Stimulated activated CD4-positive, alpha-beta T cell treated with anti-CD3 and anti-CD28 coated beads, TNF-alpha, amount 100 ng/mL, for 1 hour (primary cell): Measurements from ENCODE around the gene DTX1.
"Not testable (repeated sequence)": the region's sequence is repeated elsewhere in the genome, so short reads cannot be mapped to it uniquely, and the experiment has no call there.

Experiments used
- DNase-seq, 3 donors: peaks; one replicate each; pipeline ENCODE4 v3.0.0-alpha.2; 2020; ENCODE audit warnings: low read depth in 3 of 3, low spot score in 1 of 3

Gene DTX1

DNA sequence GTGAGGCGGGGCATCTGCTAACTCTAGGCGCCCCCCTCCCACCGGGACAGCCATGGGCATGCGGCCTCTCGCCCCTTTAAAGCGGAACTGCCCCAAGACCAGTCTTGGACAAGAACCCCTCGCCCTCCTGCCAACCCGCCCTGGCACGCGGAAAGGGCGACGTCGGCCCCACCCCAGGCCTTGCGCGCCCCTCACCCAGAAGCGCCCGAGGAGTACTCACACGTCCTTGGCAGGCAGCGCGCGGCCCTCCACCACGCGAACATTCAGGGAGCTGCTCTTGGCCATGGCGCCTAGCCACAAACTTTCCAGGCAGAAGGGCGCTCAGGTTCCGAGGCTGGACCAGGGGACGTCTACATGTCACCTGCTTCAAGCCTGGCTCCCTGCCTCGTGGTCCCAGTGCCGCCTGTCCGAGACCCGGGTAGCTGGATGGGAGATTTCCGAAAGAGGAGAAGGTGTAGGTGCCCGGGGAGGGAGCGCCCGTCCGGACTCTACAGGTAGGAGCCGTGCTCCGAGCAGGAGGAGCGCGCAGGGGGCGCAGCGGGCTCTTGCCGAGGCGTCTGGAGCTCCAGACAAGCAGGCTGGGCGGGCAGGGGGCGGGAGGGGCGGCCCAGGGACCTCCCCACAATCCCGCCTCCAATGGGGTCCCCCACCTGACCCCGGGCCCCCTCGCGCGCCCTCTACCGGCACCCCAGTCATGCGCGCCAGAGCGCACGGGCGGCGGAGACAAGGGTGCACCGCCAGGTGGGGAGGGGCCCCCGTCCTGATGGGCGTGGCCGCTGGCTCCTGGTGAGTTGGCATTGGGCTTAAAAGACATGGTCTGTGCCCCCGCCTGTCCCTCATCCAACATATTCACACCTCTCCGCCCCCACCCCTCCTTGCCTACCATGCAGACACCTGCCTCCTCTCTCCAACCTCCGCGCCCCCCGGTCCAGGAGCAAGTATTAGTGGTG lies 78.9 kb downstream of the DTX1 start, which contains the start of gene RASAL1:
Gene RASAL1 (minus strand): TSS at position 584 of the 950 bp plus-strand sequence. CDS start 299 bp downstream, at position 285.
- peak; percentile 36 to 78 (median 43) for DNase-seq

GRCh38 chr12:113136128-113136989 lies 79.8 kb downstream of the DTX1 start:
- peak in 2 of 3 donors; percentile 21 to 35 for DNase-seq

- DNase-seq: no peak
Measured at GRCh38 chr12:113136990-113137511, 80.5 kb downstream of the DTX1 start.

DNA sequence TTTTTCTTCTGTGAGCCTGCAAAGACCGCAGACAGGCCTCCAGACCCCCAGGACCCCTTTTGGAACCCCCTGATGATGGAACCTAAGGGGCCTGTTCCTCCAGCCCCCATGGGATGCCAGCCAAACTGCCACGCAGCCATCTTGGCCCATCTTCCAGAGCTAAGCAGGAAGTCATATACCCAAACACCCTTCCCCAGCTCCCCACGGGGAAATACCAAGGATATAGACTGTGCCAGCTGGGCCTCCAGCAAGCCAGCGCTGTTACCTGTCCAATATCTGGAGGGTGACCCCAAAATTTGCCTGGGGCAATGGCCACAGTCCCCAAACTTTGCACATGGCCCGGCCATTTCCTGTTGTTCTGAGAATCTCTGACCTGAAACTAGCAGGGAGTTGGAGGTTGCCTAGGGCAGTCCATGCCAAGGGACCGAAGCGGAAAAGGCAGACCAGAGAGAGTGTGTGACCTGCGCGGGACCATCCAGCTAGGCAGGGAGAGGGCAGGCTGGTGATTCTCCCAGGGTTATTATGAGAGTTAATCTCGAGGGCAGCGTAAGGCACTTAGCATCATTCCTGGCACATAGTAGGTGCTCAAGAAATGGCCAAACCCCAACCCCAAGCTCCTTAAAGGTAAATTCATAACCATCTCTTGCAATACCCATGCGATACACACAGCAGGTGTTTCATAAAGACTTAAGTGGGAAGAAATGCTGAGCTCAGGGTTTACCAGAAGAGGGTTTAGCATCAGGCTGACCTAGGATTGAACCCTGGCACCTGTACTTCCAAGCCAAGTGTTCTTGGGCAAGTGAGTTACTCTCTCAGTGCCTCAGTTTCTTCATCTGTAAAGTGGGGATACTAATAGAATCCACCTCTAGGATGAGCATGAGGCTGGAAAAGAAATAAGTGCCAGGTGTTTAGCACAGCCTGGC lies 81.6 kb downstream of the DTX1 start:
- DNase-seq: no peak

- no peak for DNase-seq
Measured at GRCh38 chr12:113138826-113139225, 82.3 kb downstream of the DTX1 start.

DNA sequence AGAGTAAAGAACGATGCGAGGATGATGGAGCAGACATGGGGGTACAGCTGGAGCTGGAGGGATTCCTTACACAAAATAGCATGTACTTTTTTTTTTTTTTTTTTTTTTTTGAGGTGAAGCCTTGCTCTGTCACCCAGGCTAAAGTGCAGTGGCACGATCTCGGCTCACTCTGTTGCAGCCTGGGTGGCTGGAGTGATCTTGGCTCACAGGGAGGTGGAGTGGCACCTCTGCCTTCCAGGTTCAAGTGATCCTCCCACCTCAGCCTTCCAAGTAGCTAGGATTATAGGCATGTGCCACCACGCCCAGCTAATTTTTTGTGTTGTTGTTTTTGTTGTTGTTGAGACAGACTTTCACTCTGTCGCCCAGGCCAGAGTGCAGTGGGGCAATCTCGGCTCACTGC lies 84.2 kb downstream of the DTX1 start:
- DNase-seq: no peak

DNA sequence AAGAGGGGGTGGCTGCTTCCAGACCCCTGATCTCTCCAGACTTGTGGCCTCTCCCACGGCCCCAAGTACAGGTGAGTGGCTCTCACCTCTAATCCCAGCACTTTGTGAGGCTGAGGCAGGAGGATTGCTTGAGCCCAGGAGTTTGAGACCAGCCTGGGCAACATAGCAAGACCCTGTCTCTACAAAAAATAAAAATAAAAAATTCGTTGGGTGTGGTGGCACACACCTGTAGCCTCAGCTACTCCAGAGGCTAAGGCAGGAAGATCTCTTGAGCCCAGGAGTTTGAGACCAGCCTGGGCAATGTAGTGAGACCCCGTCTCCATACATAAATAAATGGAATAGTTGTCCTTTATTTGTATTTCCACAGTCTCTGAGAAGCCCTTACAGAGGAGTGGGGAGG lies 85.2 kb downstream of the DTX1 start:
- not testable (repeated sequence) for DNase-seq

DNA sequence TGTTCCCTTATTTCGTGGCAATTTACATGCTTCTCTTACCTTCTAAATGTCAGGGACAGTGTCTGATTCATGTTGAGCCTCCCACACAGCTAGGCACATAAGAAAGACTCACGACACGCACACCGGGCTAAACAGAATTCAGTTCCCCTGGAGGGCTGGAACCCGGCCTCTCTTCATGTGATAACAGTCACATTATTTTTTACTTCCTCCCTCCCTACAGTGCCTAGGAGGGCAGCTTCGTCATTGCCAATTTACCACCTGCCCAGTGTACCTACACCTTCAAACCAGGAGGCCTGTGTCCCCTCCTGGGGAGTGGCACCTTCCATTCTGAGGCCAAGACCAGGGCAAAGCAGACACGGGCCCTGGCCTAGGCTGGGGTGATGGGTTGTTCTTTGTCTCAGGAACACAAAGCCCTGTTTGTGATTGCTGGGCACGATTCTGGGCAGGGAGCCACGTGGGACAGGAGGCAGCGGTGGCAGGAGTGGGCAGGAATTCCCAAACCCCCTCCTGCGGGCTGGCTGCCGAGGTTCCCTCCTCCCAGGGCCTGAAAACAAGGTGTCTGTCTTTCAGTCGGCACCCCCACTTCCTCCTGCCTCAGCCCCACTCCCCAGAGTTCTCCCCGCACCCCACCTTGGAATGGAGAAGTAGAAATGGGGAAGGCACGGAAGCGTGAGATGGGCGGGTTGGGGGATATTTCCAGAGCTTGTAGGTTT lies 85.8 kb downstream of the DTX1 start:
- DNase-seq: no peak

DNA sequence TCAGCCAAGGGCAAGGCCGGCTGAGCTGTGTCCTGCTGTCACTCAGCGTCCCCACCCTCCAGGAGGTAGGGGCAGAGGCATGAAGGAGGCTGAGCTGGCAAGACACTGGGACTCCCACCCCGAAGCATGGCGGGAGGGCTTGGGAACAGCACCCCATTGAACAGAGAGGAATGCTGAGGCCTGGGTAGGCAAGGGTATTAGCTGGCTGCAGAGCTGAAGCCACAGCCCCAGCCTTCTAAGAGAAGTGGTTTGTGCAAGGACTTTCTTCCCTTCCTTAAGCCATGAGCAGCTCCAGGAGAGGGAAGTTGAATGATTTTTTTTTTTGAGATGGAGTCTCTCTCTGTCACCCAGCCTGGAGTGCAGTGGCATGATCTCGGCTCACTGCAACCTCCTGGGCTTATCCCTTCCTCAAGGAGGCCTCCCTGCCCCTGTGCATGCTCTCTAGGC lies 86.4 kb downstream of the DTX1 start:
- DNase-seq: no peak

DNA sequence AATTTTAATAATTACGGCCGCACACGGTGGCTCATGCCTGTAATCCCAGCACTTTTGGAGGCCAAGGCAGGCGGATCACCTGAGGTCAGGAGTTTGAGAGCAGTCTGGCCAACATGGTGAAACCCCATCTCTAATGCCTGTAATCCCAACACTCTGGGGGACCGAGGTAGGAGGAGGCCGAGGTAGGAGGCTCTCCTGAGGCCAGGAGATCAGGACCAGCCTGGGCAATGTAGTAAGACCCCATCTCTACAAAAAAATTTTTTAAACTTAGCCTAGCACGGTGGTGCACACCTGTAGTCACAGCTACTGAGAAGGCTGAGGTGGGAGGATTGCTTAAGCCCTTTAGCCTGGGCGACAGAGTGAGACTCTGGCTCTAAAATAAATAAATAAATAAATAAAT lies 87.4 kb downstream of the DTX1 start:
- DNase-seq: no peak

DNA sequence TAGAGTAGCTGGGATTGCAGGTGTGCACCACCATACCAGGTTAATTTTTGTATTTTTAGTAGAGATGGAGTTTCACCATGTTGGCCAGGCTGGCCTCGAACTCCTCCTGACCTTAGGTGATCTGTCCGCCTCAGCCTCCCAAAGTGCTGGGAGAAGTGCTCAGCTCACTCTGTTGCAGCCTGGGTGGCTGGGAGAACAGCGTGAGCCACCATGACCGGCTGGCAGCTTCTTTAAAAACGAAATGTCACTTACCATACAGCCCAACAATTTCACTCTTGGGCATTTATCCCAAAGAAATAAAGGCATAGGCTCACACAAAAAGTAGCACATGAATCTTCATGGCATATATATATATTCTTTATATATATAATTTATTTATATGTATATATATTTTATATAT lies 88.3 kb downstream of the DTX1 start:
- DNase-seq: no peak

- no peak for DNase-seq
Measured at GRCh38 chr12:113145720-113146551, 89.4 kb downstream of the DTX1 start.

DNA sequence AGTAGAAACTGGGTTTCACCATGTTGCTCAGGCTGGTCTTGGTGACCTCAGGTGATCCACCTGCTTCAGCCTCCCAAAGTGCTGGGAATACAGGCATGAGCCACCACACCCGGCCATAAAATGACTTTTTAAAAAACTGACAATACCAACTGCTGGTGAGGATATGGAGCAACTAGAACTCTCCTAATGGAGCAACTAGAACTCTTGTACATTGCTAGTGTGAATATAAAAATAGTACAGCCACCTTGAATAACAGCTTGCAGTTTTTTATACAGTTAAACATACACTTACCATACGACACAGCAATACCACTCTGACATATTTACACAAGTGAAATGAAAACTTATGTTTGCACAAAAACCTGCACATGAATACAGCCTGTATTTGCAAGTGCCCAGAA lies 90.5 kb downstream of the DTX1 start:
- DNase-seq: no peak
